AG10803 (cell line): ENCODE measurements around the gene PQBP1.
"Not testable (repeated sequence)": the region's sequence is repeated elsewhere in the genome, so short reads cannot be mapped to it uniquely, and the experiment has no call there.

Experiments used
- DNase-seq: peaks from one replicate; pipeline ENCODE4 v3.0.0; 2010; ENCODE audit warnings: low read depth
- H3K4me3 ChIP-seq: 2 replicates; pipeline ENCODE4 v1.5.1; 2011; ENCODE audit warnings: mild to moderate bottlenecking, low read length, control low read depth
- CTCF ChIP-seq: conservative IDR thresholded peaks from 2 replicates; pipeline ENCODE4 v1.5.1; 2011; ENCODE audit warnings: mild to moderate bottlenecking, low read length, control low read depth, inconsistent platforms

PQBP1 gene

GRCh38 chrX:48897625-48898306 lies at the start of gene PQBP1, which contains the start of gene TIMM17B:
TSS of gene PQBP1 (plus strand) at chrX:48897930. CDS start at chrX:48898510, 580 bp downstream.
TSS of gene TIMM17B (minus strand) at chrX:48897768. CDS start at chrX:48897749, 19 bp downstream.
- TF ChIP-seq CTCF = no peak
- peak within 1 kb of the TSS; percentile 80 for H3K4me3 ChIP-seq
- DNase-seq = peak; percentile 96

- no peak for TF ChIP-seq CTCF
- H3K4me3 ChIP-seq = no peak overlapping the region
- no peak for DNase-seq
These were observed 48.9 kb upstream of the PQBP1 start for GRCh38 chrX:48848847-48849246.

GRCh38 chrX:48852857-48853256 lies 44.9 kb upstream of the PQBP1 start:
- H3K4me3 ChIP-seq = no peak overlapping the region
- no peak for DNase-seq
- TF ChIP-seq CTCF = no peak

GRCh38 chrX:48853494-48853893 lies 44.2 kb upstream of the PQBP1 start:
- DNase-seq, H3K4me3 ChIP-seq: not testable (repeated sequence)

GRCh38 chrX:48854121-48854804 lies 43.5 kb upstream of the PQBP1 start:
- not testable (repeated sequence) for H3K4me3 ChIP-seq

GRCh38 chrX:48854898-48855297 lies 42.8 kb upstream of the PQBP1 start:
- H3K4me3 ChIP-seq = no peak overlapping the region
- DNase-seq = peak; percentile 1
- peak; percentile 35 for TF ChIP-seq CTCF

More at GRCh38 chrX:48854121-48854804, 43.5 kb upstream of the PQBP1 start:
- DNase-seq = not testable (repeated sequence)

GRCh38 chrX:48864210-48864609 lies 33.5 kb upstream of the PQBP1 start:
- no peak for TF ChIP-seq CTCF
- H3K4me3 ChIP-seq = no peak overlapping the region
- peak; percentile 32 for DNase-seq

GRCh38 chrX:48872017-48872416 lies 25.7 kb upstream of the PQBP1 start:
- DNase-seq, H3K4me3 ChIP-seq: not testable (repeated sequence)

GRCh38 chrX:48876944-48877343 lies 20.8 kb upstream of the PQBP1 start:
- DNase-seq, H3K4me3 ChIP-seq: not testable (repeated sequence)
